Measurements from ENCODE around the gene BET1L. TPM values are rescaled to one million over a fixed set of nuclear protein-coding genes. Genes with fewer than 3 reads are reported as not detected.

The BET1L gene
- total and polyA plus RNA-seq, 5 donors from 2014 or later = 58.2 to 84.4 (median 66.4) TPM

- peak; percentile 85 to 86 for ATAC-seq (ENCODE audit: low read depth in 2 of 2)
- Histone ChIP-seq H3K27me3 (ENCODE audit: control insufficient read depth, insufficient read depth, low read length) (no peaks in the 10 kb centered on the region), H3K36me3 (ENCODE audit: control insufficient read depth, insufficient read depth, low read length) (peaks cover 29% of the 10 kb centered on the region), H3K4me1 (ENCODE audit: control insufficient read depth, insufficient read depth, low read length, poor library complexity, severe bottlenecking) (peaks cover 25% of the 10 kb centered on the region), H3K9me3 (ENCODE audit: control insufficient read depth in 2 of 2, low read length in 2 of 2) (no peaks in the 10 kb centered on the region), H3K27ac (ENCODE audit: insufficient read depth, low read length, poor library complexity, severe bottlenecking) (peak within 1 kb of the TSS; percentile 99), H3K4me3 (ENCODE audit: low read depth, low read length) (peak within 1 kb of the TSS; percentile 92)
- Mint-ChIP-seq H3K27ac (peak within 1 kb of the TSS; percentile 98 to 100 (median 98)), H3K4me1 (peaks cover 22 to 62% (median 31%) of the 10 kb centered on the region in 4 donors), H3K9me3 (no peaks in the 10 kb centered on the region), H3K27me3 (no peaks in the 10 kb centered on the region), H3K4me3 (peak within 1 kb of the TSS; percentile 96 to 99 (median 98)), H3K36me3 (peaks cover 11% of the 10 kb centered on the region)
- DNase-seq = peak; percentile 82 to 91 (median 88)
These were observed 29.9 kb upstream of the BET1L start, which contains the start of gene PSMD13 for GRCh38 chr11:236774-237767. Gene PSMD13, plus strand, starts transcription at chr11:236976. Its CDS starts 74 bp downstream, at chr11:237050.

- H3K4me3 ChIP-seq (ENCODE audit: low read depth, low read length) = peak within 1 kb of the TSS; percentile 92
- peak; percentile 80 to 89 (median 87) for DNase-seq
- H3K9me3 Mint-ChIP-seq = no peaks in the 10 kb centered on the region
- peaks cover 4% of the 10 kb centered on the region for H3K36me3 Mint-ChIP-seq
- H3K27ac ChIP-seq (ENCODE audit: insufficient read depth, low read length, poor library complexity, severe bottlenecking) = peak within 1 kb of the TSS; percentile 99
- no peaks in the 10 kb centered on the region for H3K27me3 ChIP-seq (ENCODE audit: control insufficient read depth, insufficient read depth, low read length)
- no peaks in the 10 kb centered on the region for H3K27me3 Mint-ChIP-seq
- H3K27ac Mint-ChIP-seq = peak within 1 kb of the TSS; percentile 98 to 100 (median 98)
- H3K4me1 Mint-ChIP-seq = peaks cover 13 to 53% (median 26%) of the 10 kb centered on the region in 4 donors
- H3K9me3 ChIP-seq (ENCODE audit: control insufficient read depth in 2 of 2, low read length in 2 of 2) = no peaks in the 10 kb centered on the region
- H3K4me3 Mint-ChIP-seq = peak within 1 kb of the TSS; percentile 96 to 99 (median 98)
- peak; percentile 88 to 90 for ATAC-seq (ENCODE audit: low read depth in 2 of 2)
- peaks cover 20% of the 10 kb centered on the region for H3K36me3 ChIP-seq (ENCODE audit: control insufficient read depth, insufficient read depth, low read length)
- H3K4me1 ChIP-seq (ENCODE audit: control insufficient read depth, insufficient read depth, low read length, poor library complexity, severe bottlenecking) = peaks cover 25% of the 10 kb centered on the region
These were observed 29.0 kb upstream of the BET1L start, which contains the start of gene SIRT3 for GRCh38 chr11:235997-236773. Gene SIRT3, minus strand, starts transcription at chr11:236342. Its CDS starts 14 bp downstream, at chr11:236328.

GRCh38 chr11:235609-235996, 28.4 kb upstream of the BET1L start:
- Histone ChIP-seq H3K9me3 (ENCODE audit: control insufficient read depth in 2 of 2, low read length in 2 of 2) (no peaks in the 10 kb centered on the region), H3K27me3 (ENCODE audit: control insufficient read depth, insufficient read depth, low read length) (no peaks in the 10 kb centered on the region), H3K4me3 (ENCODE audit: low read depth, low read length) (peak overlapping the region; percentile 90), H3K4me1 (ENCODE audit: control insufficient read depth, insufficient read depth, low read length, poor library complexity, severe bottlenecking) (peaks cover 25% of the 10 kb centered on the region), H3K27ac (ENCODE audit: insufficient read depth, low read length, poor library complexity, severe bottlenecking) (peak overlapping the region; percentile 99), H3K36me3 (ENCODE audit: control insufficient read depth, insufficient read depth, low read length) (peaks cover 18% of the 10 kb centered on the region)
- H3K4me1 Mint-ChIP-seq = peaks cover 12 to 51% (median 26%) of the 10 kb centered on the region in 4 donors
- no peaks in the 10 kb centered on the region for H3K9me3 Mint-ChIP-seq
- H3K27me3 Mint-ChIP-seq = no peaks in the 10 kb centered on the region
- peak overlapping the region in 2 of 3 donors; percentile 90 to 98 for H3K27ac Mint-ChIP-seq
- DNase-seq (no peak), ATAC-seq (ENCODE audit: low read depth in 2 of 2) (peak; percentile 9 to 14)
- H3K36me3 Mint-ChIP-seq = peaks cover 4% of the 10 kb centered on the region
- H3K4me3 Mint-ChIP-seq = peak overlapping the region; percentile 84 to 96 (median 90)

- DNase-seq (no peak), ATAC-seq (ENCODE audit: low read depth in 2 of 2) (no peak)
- no peaks in the 10 kb centered on the region for H3K27me3 ChIP-seq (ENCODE audit: control insufficient read depth, insufficient read depth, low read length)
- Mint-ChIP-seq H3K27me3 (no peaks in the 10 kb centered on the region), H3K4me3 (peak overlapping the region; percentile 84 to 96 (median 90)), H3K4me1 (peaks cover 9 to 52% (median 24%) of the 10 kb centered on the region in 4 donors), H3K9me3 (no peaks in the 10 kb centered on the region), H3K36me3 (peaks cover under 1% of the 10 kb centered on the region), H3K27ac (peak overlapping the region in 2 of 3 donors; percentile 90 to 98)
- peak overlapping the region; percentile 99 for H3K27ac ChIP-seq (ENCODE audit: insufficient read depth, low read length, poor library complexity, severe bottlenecking)
- H3K4me3 ChIP-seq (ENCODE audit: low read depth, low read length) = peak overlapping the region; percentile 90
- H3K9me3 ChIP-seq (ENCODE audit: control insufficient read depth in 2 of 2, low read length in 2 of 2) = no peaks in the 10 kb centered on the region
- H3K36me3 ChIP-seq (ENCODE audit: control insufficient read depth, insufficient read depth, low read length) = peaks cover 13% of the 10 kb centered on the region
- peaks cover 25% of the 10 kb centered on the region for H3K4me1 ChIP-seq (ENCODE audit: control insufficient read depth, insufficient read depth, low read length, poor library complexity, severe bottlenecking)
These were observed 28.0 kb upstream of the BET1L start for GRCh38 chr11:235180-235579.

GRCh38 chr11:232783-233565, 25.8 kb upstream of the BET1L start:
- no peak for ATAC-seq (ENCODE audit: low read depth in 2 of 2)
- H3K9me3 Mint-ChIP-seq = no peaks in the 10 kb centered on the region
- H3K9me3 ChIP-seq (ENCODE audit: control insufficient read depth in 2 of 2, low read length in 2 of 2) = no peaks in the 10 kb centered on the region
- H3K27ac ChIP-seq (ENCODE audit: insufficient read depth, low read length, poor library complexity, severe bottlenecking) = no peak overlapping the region
- peak overlapping the region in 3 of 4 donors; percentile 31 to 68 (median 63) for H3K4me3 Mint-ChIP-seq
- DNase-seq = no peak
- peak overlapping the region in 1 of 3 donors; percentile 52 for H3K27ac Mint-ChIP-seq
- no peak overlapping the region for H3K4me3 ChIP-seq (ENCODE audit: low read depth, low read length)
- H3K27me3 ChIP-seq (ENCODE audit: control insufficient read depth, insufficient read depth, low read length) = no peaks in the 10 kb centered on the region
- H3K27me3 Mint-ChIP-seq = no peaks in the 10 kb centered on the region
- peaks cover 2 to 36% (median 14%) of the 10 kb centered on the region in 4 donors for H3K4me1 Mint-ChIP-seq
- H3K36me3 ChIP-seq (ENCODE audit: control insufficient read depth, insufficient read depth, low read length) = peaks cover 3% of the 10 kb centered on the region
- H3K4me1 ChIP-seq (ENCODE audit: control insufficient read depth, insufficient read depth, low read length, poor library complexity, severe bottlenecking) = peaks cover 20% of the 10 kb centered on the region
- peaks cover 8% of the 10 kb centered on the region for H3K36me3 Mint-ChIP-seq

- no peak overlapping the region for H3K4me3 Mint-ChIP-seq
- H3K4me3 ChIP-seq (ENCODE audit: low read depth, low read length) = no peak overlapping the region
- peaks cover 2 to 21% (median 13%) of the 10 kb centered on the region in 4 donors for H3K4me1 Mint-ChIP-seq
- H3K4me1 ChIP-seq (ENCODE audit: control insufficient read depth, insufficient read depth, low read length, poor library complexity, severe bottlenecking) = peaks cover 4% of the 10 kb centered on the region
- DNase-seq (no peak), ATAC-seq (ENCODE audit: low read depth in 2 of 2) (no peak)
- no peaks in the 10 kb centered on the region for H3K27me3 ChIP-seq (ENCODE audit: control insufficient read depth, insufficient read depth, low read length)
- peaks cover 12% of the 10 kb centered on the region for H3K36me3 Mint-ChIP-seq
- no peaks in the 10 kb centered on the region for H3K9me3 ChIP-seq (ENCODE audit: control insufficient read depth in 2 of 2, low read length in 2 of 2)
- H3K27me3 Mint-ChIP-seq = no peaks in the 10 kb centered on the region
- H3K27ac Mint-ChIP-seq = peak overlapping the region in 1 of 3 donors; percentile 31
- peaks cover 3% of the 10 kb centered on the region for H3K36me3 ChIP-seq (ENCODE audit: control insufficient read depth, insufficient read depth, low read length)
- no peak overlapping the region for H3K27ac ChIP-seq (ENCODE audit: insufficient read depth, low read length, poor library complexity, severe bottlenecking)
- H3K9me3 Mint-ChIP-seq = no peaks in the 10 kb centered on the region
These were observed 23.2 kb upstream of the BET1L start for GRCh38 chr11:230431-230830.

Data from CD4-positive, CD25-positive, alpha-beta regulatory T cell (primary cell).